NCI-H82 treated with DMSO at 0.1 percent for 48 hours (cell line): Measurements from ENCODE around the gene WDR89.
"Not testable (repeated sequence)": the region's sequence is repeated elsewhere in the genome, so short reads cannot be mapped to it uniquely, and the experiment has no call there.

Experiments used
- DNase-seq: peaks from one replicate; lab custom pipeline; 2025; ENCODE audit not compliant: unreplicated experiment; lab: John Stamatoyannopoulos, UW

Gene WDR89, protein sequence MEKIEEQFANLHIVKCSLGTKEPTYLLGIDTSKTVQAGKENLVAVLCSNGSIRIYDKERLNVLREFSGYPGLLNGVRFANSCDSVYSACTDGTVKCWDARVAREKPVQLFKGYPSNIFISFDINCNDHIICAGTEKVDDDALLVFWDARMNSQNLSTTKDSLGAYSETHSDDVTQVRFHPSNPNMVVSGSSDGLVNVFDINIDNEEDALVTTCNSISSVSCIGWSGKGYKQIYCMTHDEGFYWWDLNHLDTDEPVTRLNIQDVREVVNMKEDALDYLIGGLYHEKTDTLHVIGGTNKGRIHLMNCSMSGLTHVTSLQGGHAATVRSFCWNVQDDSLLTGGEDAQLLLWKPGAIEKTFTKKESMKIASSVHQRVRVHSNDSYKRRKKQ

DNA sequence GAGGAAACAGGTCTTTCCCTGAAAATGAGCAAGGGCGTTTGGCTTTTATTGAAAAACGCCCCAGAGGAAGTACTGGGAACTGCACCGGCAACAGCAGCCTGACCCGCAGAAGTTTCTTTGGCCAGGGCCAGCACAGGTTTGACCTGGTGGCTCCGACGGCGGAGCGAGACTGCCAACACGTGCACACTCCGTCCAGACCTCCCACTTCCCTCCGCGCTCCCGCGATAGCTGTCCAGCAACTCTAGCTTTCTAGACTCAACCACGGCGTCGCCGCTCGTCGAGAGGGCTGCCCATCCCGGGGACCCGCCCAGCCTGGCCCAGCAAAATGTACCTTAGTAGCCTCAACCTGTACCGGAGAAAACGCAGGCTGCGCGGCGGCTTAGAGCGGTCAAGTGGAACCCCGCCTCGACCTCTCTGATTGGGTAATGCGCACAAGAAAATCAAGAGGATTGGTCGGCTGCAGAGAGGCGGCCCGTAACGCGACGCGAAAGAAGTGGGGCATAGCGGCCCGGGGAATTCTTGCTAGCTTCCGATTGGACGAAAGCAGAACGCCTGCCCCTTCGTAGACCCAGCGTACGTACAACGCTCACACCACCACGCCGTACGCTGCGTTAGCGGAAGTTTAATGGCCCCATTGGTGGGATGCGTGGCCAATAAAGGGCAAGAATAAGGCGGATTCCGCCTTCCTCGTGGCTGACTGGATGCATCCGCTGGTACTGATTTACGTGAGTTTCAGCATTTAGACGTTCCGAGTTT, at the start of gene WDR89:
Gene WDR89 (minus strand): TSS at position 399 of the 756 bp plus-strand sequence. CDS start 41,929 bp downstream, outside the sequence.
- DNase-seq: peak; percentile 96

DNA sequence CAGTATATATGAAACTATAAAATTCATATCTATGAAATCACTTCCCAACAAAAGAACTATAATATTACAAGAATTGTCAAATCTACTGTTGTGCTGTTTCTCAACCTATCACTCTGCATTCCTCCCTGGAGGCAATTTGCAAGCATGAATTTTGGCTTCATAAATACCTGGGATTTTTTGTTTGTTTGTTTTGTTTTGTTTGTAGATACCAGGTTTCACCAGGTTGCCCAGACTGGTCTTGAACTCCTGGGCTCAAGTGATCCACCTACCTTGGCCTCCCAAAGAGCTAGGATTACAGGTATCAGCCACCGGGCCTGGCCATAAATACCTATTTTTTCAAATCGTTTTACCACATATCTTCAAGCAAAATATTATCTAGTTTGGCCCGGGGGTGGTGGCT, 47.5 kb upstream of the WDR89 start:
- no peak for DNase-seq

DNA sequence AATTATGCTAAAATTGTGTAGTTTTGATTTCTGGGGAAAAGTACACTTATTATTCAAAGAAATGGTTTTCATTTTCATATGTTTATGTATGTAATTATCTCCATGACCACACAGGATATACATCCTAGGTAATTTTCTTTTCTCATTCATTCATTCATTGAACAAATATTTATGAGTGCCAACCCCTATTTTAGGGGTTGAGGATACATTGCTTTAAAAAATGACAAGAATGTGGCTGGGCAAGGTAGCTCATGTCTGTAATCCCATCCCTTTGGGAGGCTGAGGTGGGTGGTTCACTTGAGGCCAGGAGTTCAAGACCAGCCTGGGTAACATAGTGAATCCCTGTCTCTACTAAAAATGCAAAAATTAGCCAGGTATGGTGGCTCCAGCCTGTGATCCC, 45.3 kb upstream of the WDR89 start:
- no peak for DNase-seq

- no peak for DNase-seq
Measured at GRCh38 chr14:63685401-63685800, 43.7 kb upstream of the WDR89 start.

DNA sequence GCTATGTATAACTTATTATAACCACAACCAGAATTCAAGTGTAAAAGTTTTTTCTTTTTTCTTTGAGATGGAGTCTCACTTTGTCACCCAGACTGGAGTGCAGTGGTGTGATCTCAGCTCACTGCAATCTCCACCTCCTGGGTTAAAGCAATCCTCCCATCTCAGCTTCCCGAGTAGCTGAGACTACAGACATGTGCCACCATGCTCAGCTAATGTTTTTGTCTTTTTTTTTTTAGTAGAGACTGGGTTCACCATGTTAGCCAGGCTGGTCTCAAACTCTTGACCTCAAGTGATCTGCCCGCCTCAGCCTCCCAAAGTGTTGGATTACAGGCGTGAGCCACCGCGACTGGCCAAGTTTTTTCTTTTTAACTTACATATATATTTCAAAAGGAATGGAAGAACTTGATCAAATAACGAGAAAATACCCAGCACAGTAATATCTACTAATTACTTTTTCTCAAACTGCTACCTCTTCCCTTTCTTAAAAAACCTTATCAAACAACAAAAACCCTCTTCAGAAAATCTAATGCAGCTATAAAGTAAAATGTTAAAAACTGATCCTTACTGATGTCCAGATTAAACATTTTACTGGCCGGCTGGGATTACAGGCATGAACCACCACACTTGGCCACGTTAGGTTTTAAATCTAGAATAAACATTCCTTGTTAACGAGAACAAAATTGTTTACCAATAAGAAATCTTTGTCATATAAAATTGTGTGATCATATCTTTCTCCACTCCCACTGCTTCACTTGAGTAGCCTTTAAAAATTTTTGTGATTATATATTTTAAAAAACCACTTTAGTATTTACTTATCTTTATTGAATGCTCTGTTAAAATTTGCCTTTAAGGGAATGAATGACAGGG, 41.3 kb upstream of the WDR89 start:
- no peak for DNase-seq

DNA sequence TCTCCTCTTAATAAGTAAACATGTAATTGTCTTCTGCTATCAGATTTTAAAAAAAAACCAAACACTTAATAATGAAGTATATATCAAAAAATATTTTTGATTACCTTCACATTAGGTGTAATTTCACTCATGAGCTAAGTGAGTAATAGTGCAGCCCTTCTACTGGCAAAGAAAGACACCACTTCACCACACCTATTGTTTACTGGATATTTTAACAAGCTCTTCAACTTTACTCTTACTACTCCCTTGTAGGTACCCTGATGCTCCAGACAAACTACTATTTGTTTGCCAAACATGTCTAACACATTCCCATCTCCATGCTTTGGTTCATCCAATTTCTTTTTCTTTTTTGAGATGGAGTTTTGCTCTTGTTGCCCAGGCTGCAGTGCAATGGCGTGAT, 36.9 kb upstream of the WDR89 start:
- DNase-seq: no peak

GRCh38 chr14:63677891-63678379, 36.3 kb upstream of the WDR89 start:
- DNase-seq: no peak

DNA sequence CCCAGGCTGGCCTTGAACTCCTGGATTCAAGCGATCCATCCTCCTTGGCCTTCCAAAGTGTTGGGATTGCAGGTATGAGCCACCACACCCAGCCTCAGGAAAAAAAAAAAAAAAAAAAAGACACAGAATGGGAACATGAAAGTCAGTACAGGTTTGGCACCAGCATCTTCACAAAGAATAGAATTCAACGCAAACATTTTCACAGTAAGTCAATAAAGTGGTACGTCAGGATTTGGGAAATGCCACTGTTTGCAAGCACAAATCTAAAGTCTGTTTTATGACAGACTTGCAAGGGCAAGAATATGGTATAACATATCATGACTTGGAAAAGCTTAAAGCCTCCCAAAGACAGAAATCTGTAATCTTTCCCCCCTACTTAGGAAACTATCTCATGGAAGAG, 34.9 kb upstream of the WDR89 start:
- no peak for DNase-seq

DNA sequence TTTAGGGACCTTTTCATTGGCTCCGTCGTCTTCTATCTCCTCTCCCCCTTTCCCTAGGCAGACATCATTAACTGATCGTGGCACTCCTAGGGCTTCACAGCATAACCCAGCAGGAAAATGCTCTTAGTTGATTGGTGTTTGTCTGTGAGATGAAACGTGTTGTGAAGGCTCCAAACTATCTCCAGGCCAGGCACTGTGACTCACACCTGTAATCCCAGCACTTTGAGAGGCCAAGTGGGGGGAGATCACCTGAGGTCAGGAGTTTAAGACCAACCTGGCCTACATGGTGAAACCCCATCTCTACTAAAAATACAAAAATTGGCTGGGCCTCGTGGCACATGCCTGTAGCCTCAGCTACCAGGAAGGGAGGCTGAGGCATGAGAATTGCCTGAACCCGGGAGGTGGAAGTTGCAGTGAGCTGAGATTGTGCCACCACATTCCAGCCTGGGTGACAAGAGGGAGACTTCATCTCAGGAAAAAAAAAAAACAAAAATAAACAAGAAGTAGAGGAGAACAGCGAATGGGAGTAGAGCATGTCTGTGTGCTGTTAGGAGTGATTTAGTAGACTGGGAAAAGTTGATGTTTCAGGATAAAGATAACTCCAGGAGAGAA, 32.3 kb upstream of the WDR89 start:
- no peak for DNase-seq

DNA sequence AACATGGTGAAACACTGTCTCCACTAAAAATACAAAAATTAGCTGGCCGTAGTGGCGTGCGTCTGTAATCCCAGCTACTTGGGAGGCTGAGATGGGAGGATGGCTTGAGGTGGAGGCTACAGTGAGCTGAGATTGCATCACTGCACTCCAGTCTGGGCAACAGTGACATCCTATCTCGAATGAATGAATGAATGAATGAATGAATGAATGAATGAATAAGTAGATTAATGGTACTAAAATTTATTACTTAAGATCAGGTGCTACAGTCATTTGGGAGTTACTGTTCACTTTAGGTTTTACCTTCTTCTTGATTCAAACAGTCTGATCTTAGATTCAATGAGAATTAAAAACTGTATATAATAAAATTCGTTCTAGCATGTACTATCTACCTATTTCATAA, 31.6 kb upstream of the WDR89 start:
- DNase-seq: no peak

GRCh38 chr14:63672417-63673180, 30.9 kb upstream of the WDR89 start:
- peak; percentile 80 for DNase-seq

DNA sequence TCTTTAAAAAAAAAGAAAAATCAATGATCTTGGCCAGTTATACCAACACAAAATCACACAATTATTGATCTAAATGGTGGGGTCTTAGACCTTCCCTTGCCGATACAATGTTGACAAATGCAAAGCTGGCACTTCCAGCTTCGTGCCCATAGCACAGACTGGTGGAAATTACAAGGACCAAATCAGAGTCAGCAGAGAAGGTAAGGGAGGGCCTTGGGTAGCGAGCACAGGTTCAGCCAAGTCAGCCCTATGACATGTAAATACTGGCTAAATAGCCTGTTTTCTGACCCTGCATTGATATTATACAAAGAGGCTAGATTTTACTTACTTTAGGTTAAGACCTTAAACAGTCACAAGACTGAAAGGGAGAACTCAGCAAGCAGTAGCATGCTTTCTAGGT, 30.3 kb upstream of the WDR89 start:
- DNase-seq: no peak

DNA sequence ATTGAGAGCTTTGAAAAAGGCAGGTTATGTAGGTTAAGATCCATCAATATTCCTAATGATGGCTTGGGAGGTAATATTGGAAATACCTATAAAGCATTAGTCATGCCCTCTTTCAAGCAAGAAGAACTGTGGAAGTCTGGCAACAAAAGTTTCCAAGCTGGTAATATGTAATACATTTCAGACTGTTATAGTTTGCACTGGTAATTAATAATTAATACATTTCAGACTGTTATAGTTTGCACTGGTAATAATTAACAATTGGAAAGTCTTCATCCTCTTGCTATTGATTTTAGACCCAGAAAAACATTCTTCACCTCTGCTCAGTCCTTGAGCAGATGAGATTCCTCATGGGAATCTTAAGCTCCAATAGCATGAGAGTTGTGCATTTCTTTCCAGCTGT, 29.0 kb upstream of the WDR89 start:
- no peak for DNase-seq

DNA sequence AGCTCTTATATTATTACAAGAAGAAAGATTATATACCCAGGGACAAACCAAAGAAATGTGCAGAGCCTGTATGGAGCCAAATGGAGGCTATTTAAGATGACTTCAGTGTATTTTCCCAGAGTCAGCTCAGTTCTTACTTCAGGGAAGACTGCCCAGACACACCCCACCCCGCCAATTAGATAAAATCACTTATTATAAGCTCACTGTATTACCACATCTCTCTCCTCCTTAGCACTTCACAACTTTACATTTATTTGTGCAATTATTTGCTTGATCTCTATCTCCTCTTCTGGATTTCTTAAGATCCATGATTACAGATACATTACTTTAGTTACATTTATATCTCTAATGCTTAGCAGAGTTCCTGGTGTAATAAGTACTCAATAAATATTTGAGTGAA, 24.7 kb upstream of the WDR89 start:
- DNase-seq: no peak

DNA sequence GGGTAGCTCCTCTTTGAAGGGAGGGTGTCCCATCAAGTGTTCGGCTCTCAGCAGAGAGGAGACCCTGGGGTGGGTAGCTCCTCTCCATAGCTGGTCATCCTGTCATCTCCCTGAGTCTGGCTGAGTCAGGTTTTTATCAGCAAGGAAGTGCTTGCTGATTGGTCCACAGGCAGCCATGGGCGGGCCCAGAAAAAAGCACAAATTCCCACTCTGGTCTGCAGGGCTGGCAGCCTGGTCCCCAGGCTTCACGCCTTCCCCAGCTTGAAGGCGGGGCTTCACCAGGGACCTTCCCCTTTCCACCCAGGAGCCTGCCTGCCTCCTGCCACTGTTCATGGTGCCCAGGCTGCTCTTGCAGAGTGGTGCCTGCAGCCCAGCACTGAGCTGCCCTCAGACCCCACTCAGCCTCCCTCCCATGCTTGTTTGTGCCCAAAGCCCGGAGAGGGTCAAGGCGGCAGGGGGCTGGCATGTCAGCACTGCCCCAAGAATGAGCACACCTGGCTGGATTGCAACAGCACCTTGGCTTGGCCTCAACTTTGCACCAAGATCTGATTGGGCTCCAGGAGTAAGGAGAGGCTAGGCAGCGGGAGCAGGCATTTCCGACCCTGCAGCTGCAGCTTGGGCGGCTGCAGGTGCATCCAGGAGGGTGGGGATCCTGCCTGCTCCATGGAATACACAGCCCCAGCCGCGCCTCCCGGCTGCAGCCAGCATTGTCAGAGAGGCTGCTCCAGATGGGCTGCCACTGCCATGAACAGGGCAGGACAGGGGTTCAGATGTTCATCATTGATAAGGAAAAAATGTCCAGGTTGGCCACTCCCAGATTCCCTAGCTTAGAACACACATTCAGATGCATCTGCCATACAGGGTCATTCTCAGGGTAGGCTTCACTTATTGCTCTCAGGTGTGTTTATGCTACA, 22.0 kb upstream of the WDR89 start:
- no peak for DNase-seq

GRCh38 chr14:63662776-63663175, 21.1 kb upstream of the WDR89 start:
- no peak for DNase-seq

- DNase-seq: not testable (repeated sequence)
Measured at GRCh38 chr14:63661881-63662280, 20.2 kb upstream of the WDR89 start.

GRCh38 chr14:63659726-63660125, 18.1 kb upstream of the WDR89 start:
- DNase-seq: no peak

DNA sequence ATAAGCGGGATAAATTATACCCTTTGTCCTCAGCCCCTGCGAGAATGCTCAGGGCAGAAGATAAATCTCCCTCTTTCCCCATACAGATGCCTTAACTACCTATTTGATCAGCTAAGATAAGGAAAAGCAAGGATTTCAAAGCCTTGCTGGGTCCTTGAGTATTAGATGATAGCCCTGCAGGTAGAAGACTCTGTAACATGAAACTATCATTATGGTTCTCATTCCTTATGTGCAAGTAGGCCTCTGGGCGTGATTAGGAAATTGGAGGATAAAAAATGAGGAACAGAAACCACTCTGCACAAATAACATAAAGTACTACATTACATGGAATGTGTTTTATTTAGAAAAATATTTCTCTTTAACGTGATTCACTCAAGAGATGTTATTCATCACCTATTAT, 14.5 kb upstream of the WDR89 start:
- DNase-seq: no peak
